Measurements from ENCODE around the gene OR3A3.
A peak's percentile ranks its signal among the peaks of the same experiment; 100 is the strongest.
"Not testable (repeated sequence)": the region's sequence is repeated elsewhere in the genome, so short reads cannot be mapped to it uniquely, and the experiment has no call there.

The OR3A3 gene

DNA sequence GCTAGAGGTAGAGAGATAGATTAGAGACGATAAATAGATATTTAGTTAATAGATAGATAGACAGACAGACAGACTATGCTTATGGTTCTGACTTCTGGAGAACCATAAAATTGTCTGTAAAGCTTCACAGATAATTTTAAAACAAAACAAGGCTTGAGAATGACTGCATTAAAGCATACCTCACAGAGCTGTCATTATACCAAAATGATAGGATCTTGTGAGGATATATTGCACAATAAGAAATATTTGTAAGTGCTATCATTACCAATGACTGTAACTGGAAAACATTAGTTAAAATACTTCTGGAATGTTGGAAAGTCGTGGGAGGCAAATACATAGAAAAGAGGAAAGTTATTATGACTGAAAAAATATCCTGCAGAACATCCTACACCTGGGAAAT, 9.4 kb upstream of the OR3A3 start:
- Histone ChIP-seq H3K27ac (ENCODE audit: extremely low read depth, low read depth, low read length) (no peak overlapping the region), H3K4me3 (ENCODE audit: low read depth, low read length) (no peak overlapping the region), H3K9me3 (ENCODE audit: control insufficient read depth, insufficient read depth, low read depth, low read length) (no peaks in the 10 kb centered on the region), H3K36me3 (ENCODE audit: control insufficient read depth in 2 of 2, insufficient read depth in 1 of 2, low read length in 2 of 2) (no peaks in the 10 kb centered on the region), H3K4me1 (ENCODE audit: control insufficient read depth, insufficient read depth, low read length) (no peaks in the 10 kb centered on the region)
- TF ChIP-seq ZNF19 (tag by site-specific recombination; IDR thresholded peaks at IDR 0.05; ENCODE audit: low read depth), result no peak
- TF ChIP-seq HOXD13 (CRISPR knock-in tag; IDR thresholded peaks at IDR 0.05; ENCODE audit: borderline replicate concordance), result no peak
- TF ChIP-seq ZNF510 (tag by site-specific recombination; IDR thresholded peaks at IDR 0.05; ENCODE audit: insufficient replicate concordance), result no peak
- TF ChIP-seq, protein P1, sequence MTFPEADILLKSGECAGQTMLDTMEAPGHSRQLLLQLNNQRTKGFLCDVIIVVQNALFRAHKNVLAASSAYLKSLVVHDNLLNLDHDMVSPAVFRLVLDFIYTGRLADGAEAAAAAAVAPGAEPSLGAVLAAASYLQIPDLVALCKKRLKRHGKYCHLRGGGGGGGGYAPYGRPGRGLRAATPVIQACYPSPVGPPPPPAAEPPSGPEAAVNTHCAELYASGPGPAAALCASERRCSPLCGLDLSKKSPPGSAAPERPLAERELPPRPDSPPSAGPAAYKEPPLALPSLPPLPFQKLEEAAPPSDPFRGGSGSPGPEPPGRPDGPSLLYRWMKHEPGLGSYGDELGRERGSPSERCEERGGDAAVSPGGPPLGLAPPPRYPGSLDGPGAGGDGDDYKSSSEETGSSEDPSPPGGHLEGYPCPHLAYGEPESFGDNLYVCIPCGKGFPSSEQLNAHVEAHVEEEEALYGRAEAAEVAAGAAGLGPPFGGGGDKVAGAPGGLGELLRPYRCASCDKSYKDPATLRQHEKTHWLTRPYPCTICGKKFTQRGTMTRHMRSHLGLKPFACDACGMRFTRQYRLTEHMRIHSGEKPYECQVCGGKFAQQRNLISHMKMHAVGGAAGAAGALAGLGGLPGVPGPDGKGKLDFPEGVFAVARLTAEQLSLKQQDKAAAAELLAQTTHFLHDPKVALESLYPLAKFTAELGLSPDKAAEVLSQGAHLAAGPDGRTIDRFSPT (tag by site-specific recombination; IDR thresholded peaks at IDR 0.05), result no peak
- TF ChIP-seq ZNF121 (tag by site-specific recombination; IDR thresholded peaks at IDR 0.05), result no peak
- TF ChIP-seq IKZF3 (tag by site-specific recombination; IDR thresholded peaks at IDR 0.05), result no peak
- no peak for TF ChIP-seq MEIS1 (CRISPR knock-in tag; IDR thresholded peaks at IDR 0.05; ENCODE audit: borderline replicate concordance)
- TF ChIP-seq, protein P2, sequence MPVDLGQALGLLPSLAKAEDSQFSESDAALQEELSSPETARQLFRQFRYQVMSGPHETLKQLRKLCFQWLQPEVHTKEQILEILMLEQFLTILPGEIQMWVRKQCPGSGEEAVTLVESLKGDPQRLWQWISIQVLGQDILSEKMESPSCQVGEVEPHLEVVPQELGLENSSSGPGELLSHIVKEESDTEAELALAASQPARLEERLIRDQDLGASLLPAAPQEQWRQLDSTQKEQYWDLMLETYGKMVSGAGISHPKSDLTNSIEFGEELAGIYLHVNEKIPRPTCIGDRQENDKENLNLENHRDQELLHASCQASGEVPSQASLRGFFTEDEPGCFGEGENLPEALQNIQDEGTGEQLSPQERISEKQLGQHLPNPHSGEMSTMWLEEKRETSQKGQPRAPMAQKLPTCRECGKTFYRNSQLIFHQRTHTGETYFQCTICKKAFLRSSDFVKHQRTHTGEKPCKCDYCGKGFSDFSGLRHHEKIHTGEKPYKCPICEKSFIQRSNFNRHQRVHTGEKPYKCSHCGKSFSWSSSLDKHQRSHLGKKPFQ (tag by site-specific recombination; IDR thresholded peaks at IDR 0.05), result no peak
- TF ChIP-seq, protein P3, sequence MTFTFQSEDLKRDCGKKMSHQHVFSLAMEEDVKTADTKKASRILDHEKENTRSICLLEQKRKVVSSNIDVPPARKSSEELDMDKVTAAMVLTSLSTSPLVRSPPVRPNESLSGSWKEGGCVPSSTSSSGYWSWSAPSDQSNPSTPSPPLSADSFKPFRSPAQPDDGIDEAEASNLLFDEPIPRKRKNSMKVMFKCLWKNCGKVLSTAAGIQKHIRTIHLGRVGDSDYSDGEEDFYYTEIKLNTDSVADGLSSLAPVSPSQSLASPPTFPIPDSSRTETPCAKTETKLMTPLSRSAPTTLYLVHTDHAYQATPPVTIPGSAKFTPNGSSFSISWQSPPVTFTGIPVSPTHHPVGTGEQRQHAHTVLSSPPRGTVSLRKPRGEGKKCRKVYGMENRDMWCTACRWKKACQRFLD (tag by site-specific recombination; IDR thresholded peaks at IDR 0.05), result no peak
- TF ChIP-seq, protein P4, sequence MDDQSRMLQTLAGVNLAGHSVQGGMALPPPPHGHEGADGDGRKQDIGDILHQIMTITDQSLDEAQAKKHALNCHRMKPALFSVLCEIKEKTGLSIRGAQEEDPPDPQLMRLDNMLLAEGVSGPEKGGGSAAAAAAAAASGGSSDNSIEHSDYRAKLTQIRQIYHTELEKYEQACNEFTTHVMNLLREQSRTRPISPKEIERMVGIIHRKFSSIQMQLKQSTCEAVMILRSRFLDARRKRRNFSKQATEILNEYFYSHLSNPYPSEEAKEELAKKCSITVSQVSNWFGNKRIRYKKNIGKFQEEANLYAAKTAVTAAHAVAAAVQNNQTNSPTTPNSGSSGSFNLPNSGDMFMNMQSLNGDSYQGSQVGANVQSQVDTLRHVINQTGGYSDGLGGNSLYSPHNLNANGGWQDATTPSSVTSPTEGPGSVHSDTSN (CRISPR knock-in tag; IDR thresholded peaks at IDR 0.05), result no peak
- TF ChIP-seq ZNF221 (tag by site-specific recombination; IDR thresholded peaks at IDR 0.05; ENCODE audit: borderline replicate concordance), result no peak
- no peak for TF ChIP-seq ZNF791 (tag by site-specific recombination; IDR thresholded peaks at IDR 0.05)
- ChIA-PET CTCF (no interaction called here), POLR2A (no interaction called here)

DNA sequence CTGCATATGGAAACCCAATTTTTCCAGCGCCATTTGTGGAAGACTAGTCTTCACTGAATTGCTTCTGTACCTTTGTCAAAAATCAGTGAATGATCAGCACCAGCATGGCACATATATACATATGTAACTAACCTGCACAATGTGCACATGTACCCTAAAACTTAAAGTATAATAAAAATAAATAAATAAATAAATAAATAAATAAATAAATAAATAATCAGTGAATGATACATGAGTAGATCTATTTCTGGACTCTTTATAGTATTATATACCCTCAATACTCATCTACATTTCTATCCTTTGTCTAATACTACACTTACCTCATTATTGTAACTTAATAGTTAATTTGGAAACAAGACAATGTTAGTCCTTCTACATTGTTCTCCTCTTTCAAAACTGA, 7.3 kb upstream of the OR3A3 start:
- H3K36me3 ChIP-seq (ENCODE audit: control insufficient read depth in 2 of 2, insufficient read depth in 1 of 2, low read length in 2 of 2); H3K9me3 ChIP-seq (ENCODE audit: control insufficient read depth, insufficient read depth, low read depth, low read length); H3K4me3 ChIP-seq (ENCODE audit: low read depth, low read length); POLR2A ChIA-PET; H3K27ac ChIP-seq (ENCODE audit: extremely low read depth, low read depth, low read length); H3K4me1 ChIP-seq (ENCODE audit: control insufficient read depth, insufficient read depth, low read length); CTCF ChIA-PET: not testable (repeated sequence)
- TF ChIP-seq ZNF623 (tag by site-specific recombination; IDR thresholded peaks at IDR 0.05) (peak; percentile 59; the same call in 1 of the 2 replicates), ZNF292 (tag by site-specific recombination; IDR thresholded peaks at IDR 0.05; ENCODE audit: borderline replicate concordance, low read depth) (0 out of 2 replicates have a peak, but pooled peaks have one; percentile 54), ZNF140 (tag by site-specific recombination; IDR thresholded peaks at IDR 0.05) (peak; percentile 47; the same call in 1 of the 2 replicates), ZNF202 (tag by site-specific recombination; IDR thresholded peaks at IDR 0.05; ENCODE audit: borderline replicate concordance) (peak; percentile 69; the same call in 1 of the 2 replicates), ZNF426 (tag by site-specific recombination; IDR thresholded peaks at IDR 0.05) (peak; percentile 57), ZNF394 (tag by site-specific recombination; IDR thresholded peaks at IDR 0.05; ENCODE audit: borderline replicate concordance) (peak; percentile 69; the same call in 1 of the 2 replicates)
- TF ChIP-seq, protein P5, sequence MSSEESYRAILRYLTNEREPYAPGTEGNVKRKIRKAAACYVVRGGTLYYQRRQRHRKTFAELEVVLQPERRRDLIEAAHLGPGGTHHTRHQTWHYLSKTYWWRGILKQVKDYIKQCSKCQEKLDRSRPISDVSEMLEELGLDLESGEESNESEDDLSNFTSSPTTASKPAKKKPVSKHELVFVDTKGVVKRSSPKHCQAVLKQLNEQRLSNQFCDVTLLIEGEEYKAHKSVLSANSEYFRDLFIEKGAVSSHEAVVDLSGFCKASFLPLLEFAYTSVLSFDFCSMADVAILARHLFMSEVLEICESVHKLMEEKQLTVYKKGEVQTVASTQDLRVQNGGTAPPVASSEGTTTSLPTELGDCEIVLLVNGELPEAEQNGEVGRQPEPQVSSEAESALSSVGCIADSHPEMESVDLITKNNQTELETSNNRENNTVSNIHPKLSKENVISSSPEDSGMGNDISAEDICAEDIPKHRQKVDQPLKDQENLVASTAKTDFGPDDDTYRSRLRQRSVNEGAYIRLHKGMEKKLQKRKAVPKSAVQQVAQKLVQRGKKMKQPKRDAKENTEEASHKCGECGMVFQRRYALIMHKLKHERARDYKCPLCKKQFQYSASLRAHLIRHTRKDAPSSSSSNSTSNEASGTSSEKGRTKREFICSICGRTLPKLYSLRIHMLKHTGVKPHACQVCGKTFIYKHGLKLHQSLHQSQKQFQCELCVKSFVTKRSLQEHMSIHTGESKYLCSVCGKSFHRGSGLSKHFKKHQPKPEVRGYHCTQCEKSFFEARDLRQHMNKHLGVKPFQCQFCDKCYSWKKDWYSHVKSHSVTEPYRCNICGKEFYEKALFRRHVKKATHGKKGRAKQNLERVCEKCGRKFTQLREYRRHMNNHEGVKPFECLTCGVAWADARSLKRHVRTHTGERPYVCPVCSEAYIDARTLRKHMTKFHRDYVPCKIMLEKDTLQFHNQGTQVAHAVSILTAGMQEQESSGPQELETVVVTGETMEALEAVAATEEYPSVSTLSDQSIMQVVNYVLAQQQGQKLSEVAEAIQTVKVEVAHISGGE (tag by site-specific recombination; conservative IDR thresholded peaks at IDR 0.05; ENCODE audit: low read depth), result peak; percentile 65
- TF ChIP-seq, protein P6, sequence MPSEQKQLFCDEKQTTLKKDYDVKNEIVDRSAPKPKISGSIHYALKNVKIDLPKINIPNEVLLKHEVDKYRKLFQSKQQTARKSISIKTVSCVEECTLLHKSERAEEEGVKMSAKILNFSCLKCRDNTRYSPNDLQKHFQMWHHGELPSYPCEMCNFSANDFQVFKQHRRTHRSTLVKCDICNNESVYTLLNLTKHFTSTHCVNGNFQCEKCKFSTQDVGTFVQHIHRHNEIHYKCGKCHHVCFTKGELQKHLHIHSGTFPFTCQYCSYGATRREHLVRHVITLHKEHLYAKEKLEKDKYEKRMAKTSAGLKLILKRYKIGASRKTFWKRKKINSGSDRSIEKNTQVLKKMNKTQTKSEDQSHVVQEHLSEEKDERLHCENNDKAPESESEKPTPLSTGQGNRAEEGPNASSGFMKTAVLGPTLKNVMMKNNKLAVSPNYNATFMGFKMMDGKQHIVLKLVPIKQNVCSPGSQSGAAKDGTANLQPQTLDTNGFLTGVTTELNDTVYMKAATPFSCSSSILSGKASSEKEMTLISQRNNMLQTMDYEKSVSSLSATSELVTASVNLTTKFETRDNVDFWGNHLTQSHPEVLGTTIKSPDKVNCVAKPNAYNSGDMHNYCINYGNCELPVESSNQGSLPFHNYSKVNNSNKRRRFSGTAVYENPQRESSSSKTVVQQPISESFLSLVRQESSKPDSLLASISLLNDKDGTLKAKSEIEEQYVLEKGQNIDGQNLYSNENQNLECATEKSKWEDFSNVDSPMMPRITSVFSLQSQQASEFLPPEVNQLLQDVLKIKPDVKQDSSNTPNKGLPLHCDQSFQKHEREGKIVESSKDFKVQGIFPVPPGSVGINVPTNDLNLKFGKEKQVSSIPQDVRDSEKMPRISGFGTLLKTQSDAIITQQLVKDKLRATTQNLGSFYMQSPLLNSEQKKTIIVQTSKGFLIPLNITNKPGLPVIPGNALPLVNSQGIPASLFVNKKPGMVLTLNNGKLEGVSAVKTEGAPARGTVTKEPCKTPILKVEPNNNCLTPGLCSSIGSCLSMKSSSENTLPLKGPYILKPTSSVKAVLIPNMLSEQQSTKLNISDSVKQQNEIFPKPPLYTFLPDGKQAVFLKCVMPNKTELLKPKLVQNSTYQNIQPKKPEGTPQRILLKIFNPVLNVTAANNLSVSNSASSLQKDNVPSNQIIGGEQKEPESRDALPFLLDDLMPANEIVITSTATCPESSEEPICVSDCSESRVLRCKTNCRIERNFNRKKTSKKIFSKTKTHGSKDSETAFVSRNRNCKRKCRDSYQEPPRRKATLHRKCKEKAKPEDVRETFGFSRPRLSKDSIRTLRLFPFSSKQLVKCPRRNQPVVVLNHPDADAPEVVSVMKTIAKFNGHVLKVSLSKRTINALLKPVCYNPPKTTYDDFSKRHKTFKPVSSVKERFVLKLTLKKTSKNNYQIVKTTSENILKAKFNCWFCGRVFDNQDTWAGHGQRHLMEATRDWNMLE (tag by site-specific recombination; conservative IDR thresholded peaks at IDR 0.05; ENCODE audit: low read depth), result peak; percentile 71; the same call in 1 of the 2 replicates

Measured in HEK293 (cell line).